IPS-NIHi11 (cell line): ENCODE results near the gene ELK3.

Experiments
- DNase-seq: peaks from one replicate; pipeline ENCODE4 v3.0.0; 2012; ENCODE audit warnings: mixed read lengths, low spot score

ELK3 gene

DNA sequence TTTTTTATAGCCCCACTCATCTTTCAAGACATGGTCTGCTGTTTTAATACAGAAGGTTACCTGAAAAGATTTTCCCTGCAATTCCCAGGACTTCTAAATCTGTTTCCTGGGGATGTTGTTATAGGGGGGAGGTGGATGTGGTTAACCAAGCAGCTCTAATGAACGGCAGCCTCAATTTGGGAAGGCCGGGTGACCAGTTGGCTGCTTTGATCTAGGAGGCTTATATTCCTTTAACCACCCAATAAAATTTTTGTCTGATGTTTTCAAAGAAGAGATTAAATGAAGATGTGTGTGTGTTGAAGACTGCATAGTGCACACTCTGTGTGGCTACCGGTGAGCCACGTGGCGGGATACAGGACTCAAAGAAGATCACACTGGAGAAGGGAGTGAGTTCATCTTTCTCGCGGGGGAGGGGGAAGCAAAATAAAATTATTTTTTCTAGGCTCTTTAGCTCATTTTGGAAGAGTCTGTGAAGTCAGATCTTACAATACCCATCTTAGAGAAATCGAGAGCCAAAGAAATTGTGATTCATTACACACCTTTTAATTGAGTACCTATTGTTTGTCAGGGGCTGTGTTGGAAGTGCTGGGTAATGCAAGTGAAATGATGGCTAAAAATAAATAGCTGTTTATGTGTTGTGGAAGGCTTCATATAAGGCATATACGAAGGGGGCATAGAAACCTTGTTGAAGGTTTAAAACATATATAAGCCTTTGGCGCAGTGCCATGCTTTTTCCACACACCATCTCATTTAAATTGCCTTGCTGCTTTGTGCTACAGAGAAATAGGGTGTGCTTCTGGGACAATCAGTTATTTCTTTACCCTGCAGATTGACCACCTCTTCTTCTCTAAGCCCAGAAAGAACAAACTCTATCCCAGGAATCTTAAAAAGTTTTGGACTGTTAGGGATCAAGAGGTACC lies 18.5 kb downstream of the ELK3 start:
- no peak for DNase-seq

- DNase-seq = no peak
These were observed 19.7 kb downstream of the ELK3 start for GRCh38 chr12:96213869-96214268.

DNA sequence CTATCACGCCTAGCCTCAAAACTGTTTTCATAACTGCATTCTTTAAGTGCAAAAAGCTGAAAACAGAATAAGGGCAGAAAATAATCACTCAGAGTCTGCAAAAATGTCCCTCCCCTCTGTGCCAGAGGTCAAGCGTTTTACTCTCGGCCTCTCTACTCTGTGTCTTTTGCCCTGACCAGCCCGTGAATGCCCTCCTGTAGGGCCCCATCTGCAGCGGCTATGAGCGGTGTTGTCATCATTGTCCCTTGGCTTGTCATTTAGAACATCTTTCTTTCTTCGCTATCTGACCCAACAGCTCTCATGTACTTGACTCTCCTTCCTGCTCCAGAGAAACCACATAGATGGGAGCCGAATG lies 21.7 kb downstream of the ELK3 start:
- no peak for DNase-seq

- no peak for DNase-seq
These were observed 25.0 kb downstream of the ELK3 start for GRCh38 chr12:96218989-96219678.

DNA sequence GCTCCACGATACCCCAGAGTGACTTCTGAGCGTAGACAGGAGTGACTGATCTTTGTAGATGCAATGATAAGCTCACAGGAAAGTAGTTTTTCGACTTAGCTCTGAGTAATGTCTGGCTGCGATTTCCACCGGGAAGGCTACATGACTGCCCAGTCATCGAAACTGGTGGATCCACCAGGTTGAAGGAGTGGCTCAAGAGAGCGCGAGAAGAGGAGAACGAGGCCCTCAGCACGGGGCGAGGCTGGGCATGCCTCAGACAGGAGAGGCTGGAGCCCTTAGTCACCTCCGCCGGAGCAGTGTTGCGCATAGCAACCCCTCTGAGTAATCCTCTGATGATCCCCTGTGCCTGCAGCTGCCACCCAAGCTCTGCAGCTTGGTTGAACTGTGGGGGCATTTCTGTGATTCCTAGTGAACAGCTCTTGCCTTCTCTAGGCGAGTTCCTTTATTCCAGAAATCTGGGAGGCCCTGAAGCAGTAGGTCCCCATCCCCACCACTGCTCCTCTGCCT lies 25.6 kb downstream of the ELK3 start:
- peak; percentile 65 for DNase-seq

DNA sequence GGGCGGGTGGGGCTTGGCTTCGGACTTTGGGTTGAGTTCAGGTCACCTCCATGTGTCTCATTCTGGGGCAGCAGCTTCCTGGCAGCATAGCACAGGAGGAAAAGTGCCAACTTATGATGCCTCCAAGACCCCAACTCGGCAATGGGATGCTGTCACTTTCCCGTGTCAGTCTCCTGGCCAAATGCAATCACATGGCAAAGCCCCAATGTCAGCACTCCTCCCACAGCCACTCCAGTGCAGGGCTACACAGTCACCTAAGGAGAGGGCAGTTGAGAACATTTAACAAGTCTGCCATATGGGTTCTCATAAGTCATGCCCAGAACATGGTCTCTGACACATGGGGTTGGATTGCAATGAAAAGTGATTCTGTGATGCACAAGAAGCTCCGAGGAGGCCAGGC lies 26.7 kb downstream of the ELK3 start:
- no peak for DNase-seq

DNA sequence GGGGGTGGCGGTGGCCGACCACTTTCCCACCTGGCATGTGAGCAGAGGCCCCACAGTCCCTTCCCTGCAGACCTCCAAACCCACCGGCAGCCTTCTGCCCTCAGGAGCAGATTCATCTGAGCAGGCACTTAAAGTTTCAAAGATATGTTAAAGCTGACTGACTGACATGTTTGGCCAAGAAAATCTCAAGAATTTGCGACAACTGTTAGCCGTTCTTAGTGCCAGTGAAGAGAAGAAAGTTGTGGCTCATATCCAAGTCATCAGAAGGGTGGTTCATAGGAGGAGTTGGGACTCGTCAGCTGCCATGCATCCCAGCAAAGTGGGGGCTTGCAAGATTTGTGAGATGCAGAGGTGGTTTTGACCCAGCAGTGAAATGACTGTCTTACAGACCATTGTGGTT lies 27.2 kb downstream of the ELK3 start:
- no peak for DNase-seq

GRCh38 chr12:96223411-96224218 lies 29.4 kb downstream of the ELK3 start:
- no peak for DNase-seq

GRCh38 chr12:96224219-96224615 lies 30.0 kb downstream of the ELK3 start:
- no peak for DNase-seq

- no peak for DNase-seq
These were observed 31.1 kb downstream of the ELK3 start for GRCh38 chr12:96225044-96225855.

- DNase-seq = no peak
These were observed 31.8 kb downstream of the ELK3 start for GRCh38 chr12:96225994-96226399.

DNA sequence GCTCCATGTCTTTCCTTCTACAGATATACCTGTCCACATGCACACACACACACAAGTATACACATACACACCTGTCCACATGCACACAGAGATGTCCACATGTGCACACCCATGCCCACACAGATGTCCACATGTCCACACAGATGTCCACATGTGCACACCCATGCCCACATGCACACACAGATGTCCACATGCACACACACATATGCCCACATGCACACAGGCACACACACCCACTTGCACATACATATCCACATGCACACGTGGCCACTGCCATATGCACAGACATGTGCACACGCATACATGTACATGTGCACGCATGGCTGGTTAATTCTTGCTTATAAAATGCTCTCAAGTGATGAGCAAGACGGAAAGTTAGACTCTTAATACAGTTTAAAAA lies 32.2 kb downstream of the ELK3 start:
- no peak for DNase-seq

DNA sequence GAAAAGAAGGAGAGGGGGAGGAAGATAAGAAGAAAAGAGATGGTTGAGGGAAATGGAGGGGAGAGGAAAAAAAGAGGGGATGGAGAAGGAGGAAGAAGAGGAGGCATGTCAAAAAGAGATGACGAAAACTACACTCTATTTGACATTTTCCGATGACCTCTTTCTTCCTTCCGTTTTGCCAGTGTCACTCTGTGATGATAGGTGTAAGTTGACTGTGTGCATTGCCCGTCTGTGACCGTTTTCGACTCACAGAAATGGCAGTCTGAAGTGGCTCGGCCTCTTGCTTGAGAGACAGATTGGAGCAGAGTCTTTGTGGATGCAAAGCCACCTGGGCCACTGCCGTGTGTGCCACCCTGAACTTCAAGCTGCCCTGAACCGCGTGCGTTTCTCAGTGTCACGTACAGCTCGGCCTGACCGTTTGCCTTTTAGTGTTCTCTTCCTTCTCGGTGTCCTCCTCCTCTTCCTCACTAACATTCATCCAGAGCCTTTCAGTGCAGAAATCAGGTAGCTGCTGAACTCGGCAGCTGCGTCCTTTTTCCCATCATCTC lies 32.7 kb downstream of the ELK3 start:
- DNase-seq = no peak

- no peak for DNase-seq
These were observed 33.4 kb downstream of the ELK3 start for GRCh38 chr12:96227365-96228106.

- no peak for DNase-seq
These were observed 34.5 kb downstream of the ELK3 start for GRCh38 chr12:96228566-96229248.

DNA sequence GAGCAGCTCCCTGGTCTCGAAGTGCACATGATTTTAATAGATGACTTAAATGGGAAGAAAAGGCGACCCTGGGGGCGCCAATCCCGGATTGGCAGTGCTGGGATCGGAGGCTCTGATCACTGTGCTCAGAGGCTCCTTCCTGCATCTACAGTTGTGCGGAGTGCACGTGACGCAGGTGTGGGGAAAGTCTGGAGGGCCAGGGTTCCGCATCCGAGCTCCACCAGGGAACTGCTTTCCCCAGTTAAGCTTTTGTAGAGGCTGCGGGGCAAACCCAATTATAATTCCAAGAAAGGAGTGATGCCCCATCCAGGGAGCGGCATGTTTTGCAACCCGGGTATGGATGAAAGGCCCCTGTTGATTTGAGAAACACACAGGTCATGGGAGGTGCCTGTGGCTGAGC lies 36.5 kb downstream of the ELK3 start:
- DNase-seq = no peak

GRCh38 chr12:96233168-96233567 lies 39.0 kb downstream of the ELK3 start:
- no peak for DNase-seq

GRCh38 chr12:96233939-96234461 lies 39.8 kb downstream of the ELK3 start:
- no peak for DNase-seq

DNA sequence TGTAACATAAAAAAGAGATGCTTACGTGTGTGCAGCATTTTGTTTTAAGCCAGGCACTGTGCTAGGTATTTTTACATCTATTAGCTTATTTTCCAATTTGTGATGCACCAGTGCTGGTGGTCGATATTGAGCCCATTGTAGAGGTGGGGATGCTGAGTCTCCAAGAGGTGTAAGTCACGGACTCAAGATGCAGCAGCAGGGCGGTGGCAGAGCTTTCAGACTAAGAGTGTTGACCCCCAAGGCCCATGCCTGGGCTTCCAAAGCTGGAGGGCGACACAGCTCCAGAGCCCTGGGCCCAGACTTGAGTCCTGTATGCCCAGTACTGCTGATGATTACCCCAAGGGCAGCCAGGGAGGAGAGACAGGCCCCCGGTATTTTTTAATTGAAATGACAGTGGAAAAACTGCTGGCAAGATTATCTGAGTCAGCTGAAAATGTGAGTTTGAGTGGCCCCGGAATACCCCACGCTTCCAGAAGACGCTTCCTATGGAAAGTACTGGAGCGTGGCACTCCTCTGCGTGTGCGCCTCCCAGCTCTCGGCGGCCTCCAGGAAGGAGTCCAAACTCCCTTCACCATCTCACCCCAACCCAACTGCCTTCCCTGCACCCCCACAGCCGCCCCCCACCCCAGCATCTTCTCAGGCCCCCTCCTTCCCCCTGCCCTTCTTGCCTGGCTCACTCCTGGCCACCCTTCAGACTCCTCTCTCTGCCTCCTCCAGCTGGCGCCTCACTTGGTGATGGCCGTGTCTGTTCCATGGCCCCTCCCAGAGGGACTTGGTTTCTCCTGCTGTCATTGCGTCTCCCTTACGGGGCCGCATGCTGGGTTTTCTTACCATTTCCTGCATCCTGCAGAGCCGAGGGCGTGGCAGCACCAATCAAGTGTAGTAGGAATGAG lies 40.7 kb downstream of the ELK3 start:
- DNase-seq = no peak
